Spleen (tissue), 11 donors: ENCODE results near the gene OR2A14. TPM values are rescaled to one million over a fixed set of nuclear protein-coding genes. Genes with fewer than 3 reads are reported as not detected.

Experiments used
- DNase-seq: peaks from one replicate; pipeline ENCODE4 v3.0.0-alpha.2; 2020
- H3K27ac ChIP-seq, 8 donors: fragments of 200-600 bp; sonication (generic) in 7 of 8; 1 replicate in 4 of 8; 2 replicates in 4 of 8; pipeline versions ENCODE4 v1.5.0 to v1.8.0; 2016 to 2021; ENCODE audit warnings: inconsistent platforms in 4 of 8, mild to moderate bottlenecking in 4 of 8, moderate library complexity in 1 of 8
- H3K27me3 ChIP-seq, 7 donors: fragments of 200-600 bp; sonication (generic) in 6 of 7; replicated peaks in 1 of 7; 1 replicate in 4 of 7; 2 replicates in 3 of 7; pipeline versions ENCODE4 v1.5.0 to v1.8.0; 2016 to 2021; ENCODE audit warnings: inconsistent platforms in 3 of 7, mild to moderate bottlenecking in 1 of 7
- H3K36me3 ChIP-seq, 6 donors: fragments of 200-600 bp; sonication (generic) in 5 of 6; 1 replicate in 4 of 6; 2 replicates in 2 of 6; pipeline versions ENCODE4 v1.5.0 to v1.8.0; 2016 to 2021; ENCODE audit warnings: inconsistent platforms in 2 of 6
- H3K4me1 ChIP-seq, 6 donors: fragments of 200-600 bp; sonication (generic) in 5 of 6; 1 replicate in 3 of 6; 2 replicates in 3 of 6; pipeline versions ENCODE4 v1.5.0 to v1.8.0; 2016 to 2021; ENCODE audit warnings: inconsistent platforms in 3 of 6
- H3K4me3 ChIP-seq, 8 donors: fragments of 200-600 bp; sonication (generic) in 7 of 8; 1 replicate in 4 of 8; 2 replicates in 4 of 8; pipeline versions ENCODE4 v1.5.0 to v1.8.0; 2016 to 2021; ENCODE audit warnings: inconsistent platforms in 4 of 8, mild to moderate bottlenecking in 4 of 8, moderate library complexity in 2 of 8
- H3K9me3 ChIP-seq, 8 donors: fragments of 200-600 bp; sonication (generic) in 7 of 8; 1 replicate in 4 of 8; 2 replicates in 4 of 8; pipeline versions ENCODE4 v1.5.0 to v1.8.0; 2016 to 2021; ENCODE audit warnings: inconsistent platforms in 4 of 8
- CTCF ChIP-seq, 11 experiments: fragments of 200-600 bp in 7 of 11; fragments of 450-650 bp in 4 of 11; sonication (generic) in 4 of 11; IDR thresholded peaks in 8 of 11; conservative IDR thresholded peaks in 3 of 11; 1 replicate in 7 of 11; 2 replicates in 4 of 11; pipeline versions ENCODE4 v1.4.0 to v1.8.0; 2016 to 2021; ENCODE audit warnings: antibody characterized with exemption in 11 of 11, inconsistent platforms in 4 of 11, mild to moderate bottlenecking in 1 of 11
- POLR2A ChIP-seq, 3 donors: fragments of 450-650 bp; IDR thresholded peaks; one replicate each; pipeline ENCODE4 v1.5.1; 2017; ENCODE audit warnings: antibody characterized with exemption in 3 of 3, mild to moderate bottlenecking in 1 of 3
- POLR2AphosphoS5 ChIP-seq, 3 donors: sonication (generic); formaldehyde crosslinking; IDR thresholded peaks; one replicate each; pipeline ENCODE4 v1.5.1; 2017; ENCODE audit warnings: antibody characterized with exemption in 3 of 3
- WGBS, 5 donors: extraction: QIAGEN DNeasy Blood & Tissue Kit in 3 of 5; methylation state at CpG; one replicate each; pipeline versions ENCODE4 v1.1.5 to v1.1.7; 2013 to 2018; 5-methylcytosine and 5-hydroxymethylcytosine counted together
- intact Hi-C: fragments of 100-400 bp; cut with DNase I; formaldehyde crosslinking; loops from one replicate; pipeline ENCODE4 v1.15.0; 2023; ENCODE audit warnings: low total_unique reads
- polyA plus RNA-seq, 3 donors: library from polyadenylated mRNA; stranded (reverse); fragments of 200-250 nt; gene quantifications; one replicate each; pipeline ENCODE4 v1.2.1, GENCODE V29; 2013
- total RNA-seq, 7 donors: library from RNA; depleted of rRNA in 3 of 7; stranded (reverse); fragments of >200 nt in 3 of 7; fragmentation: NEBNext Ultra II Directional in 4 of 7; extraction: Animal tissue kit (Norgen Biotek cat#: 25700) in 4 of 7; gene quantifications; one replicate each; pipeline versions ENCODE4 v1.1.0 to v1.2.1, GENCODE V29; 2016 to 2021
- donor health status: healthy with polysubstance abuse.
- donor health status: DM: no; HTN: no; CAD: no; lungs with moderate emphysema.
- donor health status: DM: no; HTN: no; CAD: no.
- donor health status: Bipolar disorder and iron deficiency.
- donor health status: healthy.
- donor health status: DM: no; HTN: no; CAD: no.
- donor health status: DM: yes; HTN: yes; CAD: no.

Gene OR2A14
- total and polyA plus RNA-seq, 10 donors: not detected

- Histone ChIP-seq H3K27me3 (no peaks in the 10 kb centered on the region), H3K4me1 (no peaks in the 10 kb centered on the region), H3K4me3 (no peak overlapping the region), H3K36me3 (no peaks in the 10 kb centered on the region), H3K9me3 (peaks cover 0 to 10% (median 9%) of the 10 kb centered on the region in 8 donors), H3K27ac (no peak overlapping the region)
- DNase-seq: no peak
- 77 to 94% (median 87%) methylated on average over 1 of the region's 1 CpG for WGBS, 5 donors
- TF ChIP-seq POLR2A (IDR thresholded peaks at IDR 0.05) (no peak), POLR2AphosphoS5 (IDR thresholded peaks at IDR 0.05) (no peak)
- intact Hi-C loops: no loop called here
Observed at GRCh38 chr7:144087230-144087629, 35.7 kb upstream of the OR2A14 start.

- intact Hi-C loops: no loop called here
- Histone ChIP-seq H3K4me1 (no peaks in the 10 kb centered on the region), H3K4me3 (no peak overlapping the region), H3K27ac (no peak overlapping the region), H3K9me3 (peaks cover 0 to 10% (median 9%) of the 10 kb centered on the region in 8 donors), H3K36me3 (no peaks in the 10 kb centered on the region), H3K27me3 (peaks cover 0 to 3% (median 0%) of the 10 kb centered on the region in 7 donors)
- TF ChIP-seq POLR2A (IDR thresholded peaks at IDR 0.05): no peak
- TF ChIP-seq POLR2AphosphoS5 (IDR thresholded peaks at IDR 0.05): no peak
- no peak for TF ChIP-seq CTCF (IDR thresholded peaks at IDR 0.05 in 8 of 11, conservative IDR thresholded peaks at IDR 0.05 in 3 of 11)
- no peak for DNase-seq
- WGBS, 5 donors: 81 to 97% (median 90%) methylated on average over 3 of the region's 3 CpGs
Observed at GRCh38 chr7:144090667-144091066, 32.3 kb upstream of the OR2A14 start.

GRCh38 chr7:144098776-144099175 is 24.2 kb upstream of the OR2A14 start:
- H3K27me3 ChIP-seq: peaks cover 0 to 9% (median 0%) of the 10 kb centered on the region in 7 donors
- intact Hi-C loops: no loop called here
- no peak for TF ChIP-seq POLR2AphosphoS5 (IDR thresholded peaks at IDR 0.05)
- no peak for TF ChIP-seq CTCF (IDR thresholded peaks at IDR 0.05 in 8 of 11, conservative IDR thresholded peaks at IDR 0.05 in 3 of 11)
- TF ChIP-seq POLR2A (IDR thresholded peaks at IDR 0.05): no peak

GRCh38 chr7:144100607-144101006 is 22.4 kb upstream of the OR2A14 start:
- intact Hi-C loops: no loop called here
- Histone ChIP-seq H3K4me3 (no peak overlapping the region), H3K9me3 (no peaks in the 10 kb centered on the region), H3K27me3 (peaks cover 0 to 7% (median 0%) of the 10 kb centered on the region in 7 donors), H3K27ac (no peak overlapping the region), H3K4me1 (no peaks in the 10 kb centered on the region), H3K36me3 (no peaks in the 10 kb centered on the region)
- no peak for DNase-seq
- WGBS, 5 donors: 28 to 38% (median 32%) methylated on average over 3 of the region's 3 CpGs
- TF ChIP-seq CTCF (IDR thresholded peaks at IDR 0.05 in 8 of 11, conservative IDR thresholded peaks at IDR 0.05 in 3 of 11): no peak
- TF ChIP-seq POLR2A (IDR thresholded peaks at IDR 0.05): no peak
- TF ChIP-seq POLR2AphosphoS5 (IDR thresholded peaks at IDR 0.05): no peak

More at GRCh38 chr7:144098776-144099175, 24.2 kb upstream of the OR2A14 start:
- H3K27ac ChIP-seq: no peak overlapping the region
- H3K4me1 ChIP-seq: no peaks in the 10 kb centered on the region
- H3K4me3 ChIP-seq: no peak overlapping the region
- H3K36me3 ChIP-seq: no peaks in the 10 kb centered on the region
- DNase-seq: no peak
- H3K9me3 ChIP-seq: no peaks in the 10 kb centered on the region

GRCh38 chr7:144102041-144102440 is 20.9 kb upstream of the OR2A14 start:
- H3K36me3 ChIP-seq: no peaks in the 10 kb centered on the region

More at GRCh38 chr7:144102041-144102440, 20.9 kb upstream of the OR2A14 start:
- Histone ChIP-seq H3K4me1 (no peaks in the 10 kb centered on the region), H3K4me3 (no peak overlapping the region), H3K27me3 (no peaks in the 10 kb centered on the region), H3K27ac (no peak overlapping the region), H3K9me3 (no peaks in the 10 kb centered on the region)
- TF ChIP-seq POLR2AphosphoS5 (IDR thresholded peaks at IDR 0.05): no peak
- no peak for TF ChIP-seq POLR2A (IDR thresholded peaks at IDR 0.05)
- no peak for TF ChIP-seq CTCF (IDR thresholded peaks at IDR 0.05 in 8 of 11, conservative IDR thresholded peaks at IDR 0.05 in 3 of 11)
- no peak for DNase-seq
- intact Hi-C loops: no loop called here
